H1 (cell line): ENCODE data around the gene FRY. TPM values are rescaled to one million over a fixed set of nuclear protein-coding genes. Genes with fewer than 3 reads are reported as not detected.

Source experiments
- EZH2 ChIP-seq: fragments of 200-600 bp; sonication (generic); IDR thresholded peaks from 2 replicates; pipeline ENCODE4 v1.7.1; 2012; ENCODE audit warnings: low read depth, mild to moderate bottlenecking, moderate library complexity, low read length, inconsistent platforms; ENCODE audit not compliant: severe bottlenecking
- GTF2F1 ChIP-seq: IDR thresholded peaks from 2 replicates; pipeline ENCODE4 v1.6.1; 2012; ENCODE audit warnings: low read depth, low read length, improper control_type of control experiment, borderline replicate concordance
- JUN ChIP-seq: IDR thresholded peaks from 2 replicates; pipeline ENCODE4 v1.6.1; 2011; ENCODE audit warnings: low read depth, mild to moderate bottlenecking, improper control_type of control experiment, low read length
- POLR2AphosphoS5 ChIP-seq: IDR thresholded peaks from 2 replicates; pipeline ENCODE4 v1.6.1; 2011; ENCODE audit warnings: low read depth, low read length
- POU5F1 ChIP-seq: IDR thresholded peaks from 2 replicates; pipeline ENCODE4 v1.6.1; 2011; ENCODE audit warnings: low read depth, mild to moderate bottlenecking, low read length, moderate library complexity
- ZNF274 ChIP-seq: IDR thresholded peaks from 2 replicates; pipeline ENCODE4 v1.7.0; 2012; ENCODE audit warnings: low read length, borderline replicate concordance; ENCODE audit errors: extremely low read depth
- polyA plus RNA-seq, 7 experiments: library from polyadenylated mRNA; depleted of rRNA in 3 of 7; stranded (reverse) in 5 of 7; unstranded in 2 of 7; fragments of >200 nt in 5 of 7; fragments of 200-250 nt in 2 of 7; gene quantifications; 1 replicate in 5 of 7; 2 replicates in 1 of 7; 4 replicates in 1 of 7; pipeline versions ENCODE4 v1.2.1 to v1.2.3, GENCODE V29; 2011 to 2013; ENCODE audit warnings: missing spikeins in 2 of 7, mixed read lengths in 2 of 7
- total RNA-seq: library from RNA; stranded (reverse); fragmentation: NEBNext Ultra II Directional; extraction: Animal tissue kit (Norgen Biotek cat#: 25700); gene quantifications from 2 replicates; pipeline ENCODE4 v1.2.1, GENCODE V29; 2021

Gene FRY
- total and polyA plus RNA-seq, 2 of the 8 experiments (the other 6 are each of a cell fraction or from before 2014, with no cell fraction given): 4.3 to 9.2 TPM

- TF ChIP-seq POU5F1: no peak
- TF ChIP-seq POLR2AphosphoS5: no peak
- TF ChIP-seq EZH2: no peak
- TF ChIP-seq JUN: no peak
- no peak for TF ChIP-seq GTF2F1
- no peak for TF ChIP-seq ZNF274
These were observed 309.3 kb downstream of the FRY start (continued) for GRCh38 chr13:32340914-32341313.
